GM19035 (cell line): ENCODE data around the gene LTF.

Experiments
- ATAC-seq: cut with Tn5 transposase; IDR thresholded peaks from one replicate; pipeline ENCODE4 v1.9.1; 2021; ENCODE audit not compliant: unreplicated experiment

LTF gene

GRCh38 chr3:46470831-46471230 is 6.1 kb upstream of the LTF start:
- ATAC-seq, result no peak

- ATAC-seq, result no peak
Observed at GRCh38 chr3:46469680-46470357, 5.1 kb upstream of the LTF start.

GRCh38 chr3:46468753-46469600 is 4.3 kb upstream of the LTF start:
- ATAC-seq, result no peak

GRCh38 chr3:46467562-46467961 is 2.9 kb upstream of the LTF start:
- ATAC-seq, result no peak

- no peak for ATAC-seq
Observed at GRCh38 chr3:46466871-46467403, 2.2 kb upstream of the LTF start.

GRCh38 chr3:46466273-46466672 is 1.6 kb upstream of the LTF start:
- no peak for ATAC-seq

- no peak for ATAC-seq
Observed at GRCh38 chr3:46465196-46465520, 453 bp upstream of the LTF start.

- no peak for ATAC-seq
Observed at GRCh38 chr3:46463868-46464241, 850 bp downstream of the LTF start.

- ATAC-seq, result no peak
Observed at GRCh38 chr3:46463120-46463867, 1.4 kb downstream of the LTF start.

- no peak for ATAC-seq
Observed at GRCh38 chr3:46462511-46462910, 2.2 kb downstream of the LTF start.

- no peak for ATAC-seq
Observed at GRCh38 chr3:46462111-46462510, 2.6 kb downstream of the LTF start.

GRCh38 chr3:46460051-46460450 is 4.7 kb downstream of the LTF start:
- ATAC-seq, result no peak

- ATAC-seq, result no peak
Observed at GRCh38 chr3:46456118-46456517, 8.6 kb downstream of the LTF start.

GRCh38 chr3:46455231-46456115 is 9.2 kb downstream of the LTF start:
- ATAC-seq, result no peak

GRCh38 chr3:46454606-46455005 is 10.1 kb downstream of the LTF start:
- no peak for ATAC-seq

- ATAC-seq, result no peak
Observed at GRCh38 chr3:46454209-46454595, 10.5 kb downstream of the LTF start.

- ATAC-seq, result no peak
Observed at GRCh38 chr3:46453526-46454208, 11.0 kb downstream of the LTF start.

GRCh38 chr3:46449755-46450552 is 14.8 kb downstream of the LTF start:
- ATAC-seq, result no peak

- no peak for ATAC-seq
Observed at GRCh38 chr3:46448721-46449120, 16.0 kb downstream of the LTF start.
